Pancreas (tissue), 10 donors: ENCODE data around the gene RHBDD3. TPM values are rescaled to one million over a fixed set of nuclear protein-coding genes. Genes with fewer than 3 reads are reported as not detected.

Source experiments
- ATAC-seq, 4 donors: fragments of 200-7000 bp; cut with Tn5 transposase; one replicate each; pipeline versions ENCODE4 v1.8.0 to v1.9.1; 2020; ENCODE audit warnings: mild to moderate bottlenecking in 4 of 4, moderate library complexity in 4 of 4
- DNase-seq, 6 donors: peaks; one replicate each; pipeline ENCODE4 v3.0.0-alpha.2; 2020
- FAIRE-seq: peaks from 2 replicates; lab custom pipeline; 2012; peaks lifted over from hg19 to GRCh38; lab: Jason Lieb, UNC
- H3K27ac ChIP-seq, 4 donors: fragments of 200-600 bp; sonication (generic); 1 replicate in 3 of 4; 2 replicates in 1 of 4; pipeline versions ENCODE4 v1.5.0 to v1.8.0; 2020
- H3K27me3 ChIP-seq, 4 donors: fragments of 200-600 bp; one replicate each; pipeline ENCODE4 v1.8.0; 2021
- H3K36me3 ChIP-seq, 3 donors: fragments of 200-600 bp; sonication (generic) in 1 of 3; one replicate each; pipeline versions ENCODE4 v1.5.0 to v1.8.0; 2020 to 2021
- H3K4me1 ChIP-seq, 3 donors: fragments of 200-600 bp; one replicate each; pipeline ENCODE4 v1.8.0; 2021
- H3K4me3 ChIP-seq, 4 donors: fragments of 200-600 bp; sonication (generic) in 2 of 4; one replicate each; pipeline versions ENCODE4 v1.5.0 to v1.8.0; 2020 to 2021
- H3K9me3 ChIP-seq, 4 donors: fragments of 200-600 bp; one replicate each; pipeline ENCODE4 v1.8.0; 2021
- WGBS, 2 donors: extraction: QIAGEN DNeasy Blood & Tissue Kit; methylation state at CpG; one replicate each; pipeline ENCODE4 v1.1.7; 2013; 5-methylcytosine and 5-hydroxymethylcytosine counted together
- intact Hi-C, 3 donors: fragments of 100-400 bp; cut with DNase I; formaldehyde crosslinking; loops; one replicate each; pipeline versions ENCODE4 v1.11.1 to v1.14.2; 2022
- polyA plus RNA-seq, 2 donors: library from polyadenylated mRNA; stranded (reverse); fragments of 200-250 nt; gene quantifications; one replicate each; pipeline ENCODE4 v1.2.3, GENCODE V29; 2013
- total RNA-seq, 6 donors: library from RNA; stranded (reverse); fragmentation: NEBNext Ultra II Directional in 4 of 6; extraction: Animal tissue kit (Norgen Biotek cat#: 25700) in 4 of 6; gene quantifications; one replicate each; pipeline versions ENCODE4 v1.2.1 to v1.2.4, GENCODE V29; 2021 to 2023
- TF ChIP-seq, protein P1 (sequence below), 4 donors: fragments of 200-600 bp; sonication (generic) in 3 of 4; IDR thresholded peaks; one replicate each; pipeline versions ENCODE4 v1.5.0 to v1.8.0; 2021; ENCODE audit warnings: antibody characterized with exemption in 4 of 4
- donor health status: healthy with polysubstance abuse.
- donor health status: DM: no; HTN: no; CAD: no; lungs with moderate emphysema.
- donor health status: DM: no; HTN: no; CAD: no.
- donor health status: control.
- donor health status: control.
- donor health status: Bipolar disorder and iron deficiency.
- donor health status: DM: yes; HTN: yes; CAD: no.
- donor health status: DM: no; HTN: no; CAD: no.
- donor health status: DM: no; HTN: no; CAD: no.
- donor health status: DM: yes; HTN: yes; CAD: no.

Gene RHBDD3
- total and polyA plus RNA-seq, 8 donors, result 5.4 to 38.2 (median 10.1) TPM

DNA sequence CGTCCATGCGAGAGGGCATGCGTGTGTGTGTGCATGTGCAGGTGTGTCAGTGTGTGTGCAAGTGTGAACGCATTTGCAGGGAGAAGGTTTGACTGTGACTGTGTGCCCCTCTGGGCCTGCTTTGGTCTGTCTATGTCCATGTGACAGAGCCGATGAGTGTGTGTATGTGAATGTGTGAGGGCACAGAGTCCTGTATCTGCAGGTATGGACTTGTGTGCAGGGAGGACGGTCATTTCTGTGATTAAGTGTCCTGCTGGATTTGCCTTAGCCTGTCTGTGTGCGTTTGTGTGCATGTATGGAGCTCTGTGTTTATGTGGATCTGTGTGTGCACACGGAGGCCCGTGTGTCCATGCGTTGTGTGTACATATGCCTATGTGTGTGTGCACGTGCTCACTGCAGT is 56.7 kb downstream of the RHBDD3 start:
- 88 to 90% methylated on average over 11 of the region's 11 CpGs for WGBS, 2 donors
- DNase-seq, result no peak
- H3K27me3 ChIP-seq, result no peaks in the 10 kb centered on the region

More for the DNA sequence above, 56.7 kb downstream of the RHBDD3 start:
- no peak for ATAC-seq
- intact Hi-C loops, result no loop called here
- H3K4me1 ChIP-seq, result no peaks in the 10 kb centered on the region
- H3K36me3 ChIP-seq, result no peaks in the 10 kb centered on the region
- TF ChIP-seq, protein P1, sequence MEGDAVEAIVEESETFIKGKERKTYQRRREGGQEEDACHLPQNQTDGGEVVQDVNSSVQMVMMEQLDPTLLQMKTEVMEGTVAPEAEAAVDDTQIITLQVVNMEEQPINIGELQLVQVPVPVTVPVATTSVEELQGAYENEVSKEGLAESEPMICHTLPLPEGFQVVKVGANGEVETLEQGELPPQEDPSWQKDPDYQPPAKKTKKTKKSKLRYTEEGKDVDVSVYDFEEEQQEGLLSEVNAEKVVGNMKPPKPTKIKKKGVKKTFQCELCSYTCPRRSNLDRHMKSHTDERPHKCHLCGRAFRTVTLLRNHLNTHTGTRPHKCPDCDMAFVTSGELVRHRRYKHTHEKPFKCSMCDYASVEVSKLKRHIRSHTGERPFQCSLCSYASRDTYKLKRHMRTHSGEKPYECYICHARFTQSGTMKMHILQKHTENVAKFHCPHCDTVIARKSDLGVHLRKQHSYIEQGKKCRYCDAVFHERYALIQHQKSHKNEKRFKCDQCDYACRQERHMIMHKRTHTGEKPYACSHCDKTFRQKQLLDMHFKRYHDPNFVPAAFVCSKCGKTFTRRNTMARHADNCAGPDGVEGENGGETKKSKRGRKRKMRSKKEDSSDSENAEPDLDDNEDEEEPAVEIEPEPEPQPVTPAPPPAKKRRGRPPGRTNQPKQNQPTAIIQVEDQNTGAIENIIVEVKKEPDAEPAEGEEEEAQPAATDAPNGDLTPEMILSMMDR (IDR thresholded peaks at IDR 0.05), result no peak
- no peak for FAIRE-seq
- no peak overlapping the region for H3K4me3 ChIP-seq
- H3K27ac ChIP-seq, result no peak overlapping the region
- H3K9me3 ChIP-seq, result no peaks in the 10 kb centered on the region

Other genes starting within 250 kb of the RHBDD3 start
- gene C22orf31, start 206.2 kb downstream of the RHBDD3 start, total RNA-seq, result not detected
- gene C22orf31, start 206.2 kb downstream of the RHBDD3 start, polyA plus RNA-seq, result under 1 TPM in 1 of 2 donors, not detected in 1; 0.16 TPM
- 1 to 10 TPM; 3.3 to 8.7 (median 4.6) TPM for gene KREMEN1, start 194.9 kb downstream of the RHBDD3 start, total RNA-seq
- 1 to 10 TPM; 3.6 to 4.0 TPM for gene KREMEN1, start 194.9 kb downstream of the RHBDD3 start, polyA plus RNA-seq
- gene EMID1, start 62.1 kb downstream of the RHBDD3 start, total RNA-seq, result 10 to 100 TPM in 2 of 6 donors, 1 to 10 TPM in 4; 6.2 to 10.6 (median 8.3) TPM
- 10 to 100 TPM; 11.7 to 16.8 TPM for gene EMID1, start 62.1 kb downstream of the RHBDD3 start, polyA plus RNA-seq
- 100 to 1,000 TPM in 3 of 6 donors, 10 to 100 TPM in 3; 49.2 to 104 (median 87.5) TPM for gene EWSR1, start 287 bp upstream of the RHBDD3 start, total RNA-seq
- 100 to 1,000 TPM; 136 to 257 TPM for gene EWSR1, start 287 bp upstream of the RHBDD3 start, polyA plus RNA-seq
- gene GAS2L1, start 38.7 kb upstream of the RHBDD3 start, total RNA-seq, result 10 to 100 TPM in 1 of 6 donors, 1 to 10 TPM in 5; 5.2 to 10.7 (median 7.8) TPM
- 10 to 100 TPM; 11.7 to 13.6 TPM for gene GAS2L1, start 38.7 kb upstream of the RHBDD3 start, polyA plus RNA-seq
- under 1 TPM; 0.24 to 0.61 (median 0.50) TPM for gene RASL10A, start 47.7 kb upstream of the RHBDD3 start, total RNA-seq
- gene RASL10A, start 47.7 kb upstream of the RHBDD3 start, polyA plus RNA-seq, result 1 to 10 TPM; 3.7 to 4.4 TPM
- 10 to 100 TPM; 27.5 to 49.9 (median 40.7) TPM for gene AP1B1, start 120.6 kb upstream of the RHBDD3 start, total RNA-seq
- 10 to 100 TPM; 28.3 to 31.7 TPM for gene AP1B1, start 120.6 kb upstream of the RHBDD3 start, polyA plus RNA-seq
- not detected for gene RFPL1, start 170.6 kb upstream of the RHBDD3 start, total RNA-seq
- gene RFPL1, start 170.6 kb upstream of the RHBDD3 start, polyA plus RNA-seq, result under 1 TPM in 1 of 2 donors, not detected in 1; 0.09 TPM
- under 1 TPM; 0.05 to 0.72 (median 0.13) TPM for gene NEFH, start 212.2 kb upstream of the RHBDD3 start, total RNA-seq
- under 1 TPM; 0.23 to 0.99 TPM for gene NEFH, start 212.2 kb upstream of the RHBDD3 start, polyA plus RNA-seq